ENCODE data around the gene DUSP12. TPM values are rescaled to one million over a fixed set of nuclear protein-coding genes. Genes with fewer than 3 reads are reported as not detected.

Gene DUSP12
- total RNA-seq, 1 experiment from 2014 or later = 63.6 TPM

DNA sequence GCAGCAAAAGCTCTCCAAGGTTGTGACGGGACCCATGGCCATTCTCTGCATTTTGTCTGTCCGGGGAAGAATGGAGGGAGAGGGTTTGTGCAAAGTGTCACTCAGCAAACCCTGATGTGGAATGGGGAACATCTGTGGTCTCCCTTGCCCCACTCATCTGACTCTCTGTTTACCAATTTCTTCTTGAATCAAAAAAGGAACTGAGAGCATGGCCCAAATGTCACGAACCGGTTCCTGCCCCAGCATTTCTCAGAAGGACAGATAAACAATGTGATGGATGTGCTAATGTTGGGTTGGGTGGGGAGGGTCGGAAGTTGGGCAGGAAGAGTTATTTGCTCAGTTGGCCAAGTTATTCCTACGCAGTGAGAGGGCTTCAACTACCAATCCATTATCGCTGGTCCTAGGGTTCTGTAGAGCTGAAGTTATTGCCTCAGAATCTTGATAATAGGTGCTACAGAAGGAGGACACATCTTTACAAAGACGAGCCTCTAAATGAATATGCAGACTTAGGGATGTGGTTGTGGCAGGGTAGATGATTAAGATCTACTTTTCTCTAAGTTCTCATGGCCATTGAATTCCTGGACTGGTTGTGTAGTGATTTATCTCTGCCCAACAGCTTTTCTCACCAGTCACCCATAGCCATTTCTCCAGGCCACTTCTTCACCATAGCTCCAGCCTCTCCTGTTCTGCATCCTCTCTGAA is 9.6 kb upstream of the DUSP12 start:
- intact Hi-C loops (cut with micrococcal nuclease; ENCODE audit: unreplicated experiment) = loop anchor here (2.0 to 10.0 kb wide), 3 partner anchors 93 to 253 kb away; no protein-coding TSS in a partner anchor
- no peak for TF ChIP-seq EZH2 (IDR thresholded peaks at IDR 0.05; ENCODE audit: borderline replicate concordance, low read depth, low read length, poor library complexity, severe bottlenecking)
- TF ChIP-seq, protein P1, sequence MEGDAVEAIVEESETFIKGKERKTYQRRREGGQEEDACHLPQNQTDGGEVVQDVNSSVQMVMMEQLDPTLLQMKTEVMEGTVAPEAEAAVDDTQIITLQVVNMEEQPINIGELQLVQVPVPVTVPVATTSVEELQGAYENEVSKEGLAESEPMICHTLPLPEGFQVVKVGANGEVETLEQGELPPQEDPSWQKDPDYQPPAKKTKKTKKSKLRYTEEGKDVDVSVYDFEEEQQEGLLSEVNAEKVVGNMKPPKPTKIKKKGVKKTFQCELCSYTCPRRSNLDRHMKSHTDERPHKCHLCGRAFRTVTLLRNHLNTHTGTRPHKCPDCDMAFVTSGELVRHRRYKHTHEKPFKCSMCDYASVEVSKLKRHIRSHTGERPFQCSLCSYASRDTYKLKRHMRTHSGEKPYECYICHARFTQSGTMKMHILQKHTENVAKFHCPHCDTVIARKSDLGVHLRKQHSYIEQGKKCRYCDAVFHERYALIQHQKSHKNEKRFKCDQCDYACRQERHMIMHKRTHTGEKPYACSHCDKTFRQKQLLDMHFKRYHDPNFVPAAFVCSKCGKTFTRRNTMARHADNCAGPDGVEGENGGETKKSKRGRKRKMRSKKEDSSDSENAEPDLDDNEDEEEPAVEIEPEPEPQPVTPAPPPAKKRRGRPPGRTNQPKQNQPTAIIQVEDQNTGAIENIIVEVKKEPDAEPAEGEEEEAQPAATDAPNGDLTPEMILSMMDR (conservative IDR thresholded peaks at IDR 0.05; ENCODE audit: low read depth, low read length) = no peak
- no peaks in the 10 kb centered on the region for H3K36me3 ChIP-seq (ENCODE audit: insufficient read depth, low read length, poor library complexity, severe bottlenecking)
- no peaks in the 10 kb centered on the region for H3K27me3 ChIP-seq (replicated peaks; ENCODE audit: insufficient read depth, low read depth, low read length, poor library complexity)
- ChIA-PET POLR2A (ENCODE audit: low non-redundant PET) (no interaction called here), CTCF (interaction anchor here (1.1 kb wide), 1 partner anchor 10 kb away, joined by 3 read pairs; the partner anchor contains the start of gene DUSP12)
- H3K4me3 ChIP-seq (ENCODE audit: low read depth, low read length, poor library complexity, severe bottlenecking) = no peak overlapping the region
- H3K27ac ChIP-seq (ENCODE audit: low read depth, low read length, poor library complexity, severe bottlenecking) = no peak overlapping the region
- H3K9me3 ChIP-seq (ENCODE audit: low read depth, low read length, poor library complexity, severe bottlenecking) = no peaks in the 10 kb centered on the region
- DNase-seq (ENCODE audit: low spot score) = no peak
- peaks cover 3% of the 10 kb centered on the region for H3K4me1 ChIP-seq (ENCODE audit: insufficient read depth, low read length, poor library complexity, severe bottlenecking)
- BruUV-seq (replicated peaks) = no TSS peak

DNA sequence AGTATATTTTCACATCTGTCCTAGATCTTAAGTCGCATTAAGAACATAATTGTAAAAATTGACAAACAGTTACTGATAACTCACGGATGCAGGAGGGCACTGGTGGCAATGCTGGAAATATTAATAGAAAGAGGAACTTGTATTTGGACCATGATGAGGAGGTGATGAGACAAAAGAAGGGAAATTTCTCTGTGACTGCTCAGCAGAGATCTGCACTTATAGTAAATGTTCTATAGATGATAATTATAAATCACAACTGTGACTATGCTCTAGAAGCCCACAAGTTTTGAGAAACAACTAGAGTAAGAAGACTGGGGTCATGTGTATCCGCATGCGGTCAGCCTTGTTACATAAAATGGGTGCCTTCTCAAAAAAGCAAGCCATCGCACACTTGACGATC is 8.7 kb upstream of the DUSP12 start:
- H3K4me3 ChIP-seq (ENCODE audit: low read depth, low read length, poor library complexity, severe bottlenecking) = no peak overlapping the region
- no peaks in the 10 kb centered on the region for H3K36me3 ChIP-seq (ENCODE audit: insufficient read depth, low read length, poor library complexity, severe bottlenecking)
- no peaks in the 10 kb centered on the region for H3K27me3 ChIP-seq (replicated peaks; ENCODE audit: insufficient read depth, low read depth, low read length, poor library complexity)
- H3K27ac ChIP-seq (ENCODE audit: low read depth, low read length, poor library complexity, severe bottlenecking) = no peak overlapping the region
- no peaks in the 10 kb centered on the region for H3K9me3 ChIP-seq (ENCODE audit: low read depth, low read length, poor library complexity, severe bottlenecking)
- no TSS peak for BruUV-seq (replicated peaks)
- TF ChIP-seq EZH2 (IDR thresholded peaks at IDR 0.05; ENCODE audit: borderline replicate concordance, low read depth, low read length, poor library complexity, severe bottlenecking) = no peak
- TF ChIP-seq, protein P1 (conservative IDR thresholded peaks at IDR 0.05; ENCODE audit: low read depth, low read length) = no peak
- DNase-seq (ENCODE audit: low spot score) = no peak
- H3K4me1 ChIP-seq (ENCODE audit: insufficient read depth, low read length, poor library complexity, severe bottlenecking) = peaks cover 3% of the 10 kb centered on the region
- POLR2A ChIA-PET (ENCODE audit: low non-redundant PET) = no interaction called here
- intact Hi-C loops (cut with micrococcal nuclease; ENCODE audit: unreplicated experiment) = loop anchor here (5.0 kb wide), 1 partner anchor 94 kb away; no protein-coding TSS in a partner anchor
- CTCF ChIA-PET = interaction anchor here (0.7 to 1.4 kb wide), 5 partner anchors 9 to 296 kb away, joined by 3 to 14 read pairs (median 5); partner anchors contain the start of gene DUSP12

DNA sequence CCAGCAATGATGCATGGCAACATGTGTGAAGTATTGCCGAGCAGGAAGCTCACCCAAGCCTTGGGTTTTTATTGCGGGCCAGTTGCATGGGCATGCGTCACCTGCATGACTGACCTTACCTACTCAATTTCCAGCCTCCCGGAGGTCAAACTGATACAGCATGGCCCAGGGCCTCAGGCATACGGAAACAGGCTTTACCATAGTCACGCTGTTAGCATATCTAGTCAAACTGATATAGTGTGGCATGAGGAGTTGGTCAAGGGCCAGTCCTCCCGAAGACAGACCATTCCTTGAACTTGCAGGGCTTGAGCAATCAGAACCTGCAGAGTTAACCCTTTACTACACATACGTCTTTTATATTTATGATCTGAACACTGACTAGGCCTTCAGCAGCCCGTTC is 6.4 kb upstream of the DUSP12 start:
- no TSS peak for BruUV-seq (replicated peaks)
- intact Hi-C loops (cut with micrococcal nuclease; ENCODE audit: unreplicated experiment) = loop anchor here (5.0 kb wide), 1 partner anchor 96 kb away; no protein-coding TSS in a partner anchor
- H3K4me1 ChIP-seq (ENCODE audit: insufficient read depth, low read length, poor library complexity, severe bottlenecking) = peaks cover 3% of the 10 kb centered on the region
- TF ChIP-seq, protein P1 (conservative IDR thresholded peaks at IDR 0.05; ENCODE audit: low read depth, low read length) = no peak
- no peak for TF ChIP-seq EZH2 (IDR thresholded peaks at IDR 0.05; ENCODE audit: borderline replicate concordance, low read depth, low read length, poor library complexity, severe bottlenecking)
- H3K27ac ChIP-seq (ENCODE audit: low read depth, low read length, poor library complexity, severe bottlenecking) = no peak overlapping the region
- no peak overlapping the region for H3K4me3 ChIP-seq (ENCODE audit: low read depth, low read length, poor library complexity, severe bottlenecking)
- no peaks in the 10 kb centered on the region for H3K27me3 ChIP-seq (replicated peaks; ENCODE audit: insufficient read depth, low read depth, low read length, poor library complexity)
- ChIA-PET POLR2A (ENCODE audit: low non-redundant PET) (no interaction called here), CTCF (no interaction called here)
- no peaks in the 10 kb centered on the region for H3K9me3 ChIP-seq (ENCODE audit: low read depth, low read length, poor library complexity, severe bottlenecking)
- no peak for DNase-seq (ENCODE audit: low spot score)
- no peaks in the 10 kb centered on the region for H3K36me3 ChIP-seq (ENCODE audit: insufficient read depth, low read length, poor library complexity, severe bottlenecking)

All from A673 (cell line).